HG02943 (cell line): ENCODE data around the gene ABHD17C.

ENCODE experiments used
- ATAC-seq: cut with Tn5 transposase; IDR thresholded peaks from one replicate; pipeline ENCODE4 v1.9.1; 2021; ENCODE audit warnings: mild to moderate bottlenecking, low read depth, moderate library complexity; ENCODE audit not compliant: unreplicated experiment

The ABHD17C gene

DNA sequence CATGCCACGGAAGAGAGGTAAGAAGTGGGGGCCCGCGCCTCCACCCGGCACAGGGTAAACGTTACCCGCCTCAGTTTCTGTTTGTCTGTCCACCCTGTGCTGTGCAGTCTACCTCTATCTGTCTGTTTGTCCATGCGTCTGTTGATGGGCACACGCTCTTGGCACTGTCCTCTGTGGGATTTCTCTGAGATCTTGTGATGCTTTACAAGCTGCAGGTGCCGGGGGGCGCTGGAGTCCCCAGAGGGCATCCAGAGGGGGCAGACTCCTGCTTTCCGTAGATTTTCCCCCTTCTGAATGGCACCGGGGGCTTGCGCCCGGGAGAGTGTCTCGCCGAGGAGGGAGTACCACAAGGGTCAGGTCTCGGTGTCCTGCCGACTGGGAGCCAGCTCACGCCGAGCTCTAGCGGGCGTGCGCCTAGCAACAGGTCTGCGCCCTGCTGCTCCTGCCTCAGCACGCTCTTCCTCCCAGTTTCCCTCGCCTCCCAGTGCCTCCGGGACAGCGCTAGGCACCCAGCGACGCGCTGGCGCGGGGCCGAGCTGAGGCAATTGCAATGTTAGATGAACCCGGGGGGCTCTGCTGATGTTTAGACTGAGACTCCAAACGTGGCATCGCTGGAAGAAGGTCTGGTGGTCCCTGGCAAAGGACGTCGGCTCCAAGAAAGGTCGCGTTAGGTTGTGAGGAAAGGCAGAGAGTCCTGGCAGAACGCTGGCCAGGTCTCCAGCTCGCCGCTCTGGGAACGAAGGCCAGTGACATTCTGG is 84.7 kb downstream of the ABHD17C start:
- ATAC-seq: no peak

DNA sequence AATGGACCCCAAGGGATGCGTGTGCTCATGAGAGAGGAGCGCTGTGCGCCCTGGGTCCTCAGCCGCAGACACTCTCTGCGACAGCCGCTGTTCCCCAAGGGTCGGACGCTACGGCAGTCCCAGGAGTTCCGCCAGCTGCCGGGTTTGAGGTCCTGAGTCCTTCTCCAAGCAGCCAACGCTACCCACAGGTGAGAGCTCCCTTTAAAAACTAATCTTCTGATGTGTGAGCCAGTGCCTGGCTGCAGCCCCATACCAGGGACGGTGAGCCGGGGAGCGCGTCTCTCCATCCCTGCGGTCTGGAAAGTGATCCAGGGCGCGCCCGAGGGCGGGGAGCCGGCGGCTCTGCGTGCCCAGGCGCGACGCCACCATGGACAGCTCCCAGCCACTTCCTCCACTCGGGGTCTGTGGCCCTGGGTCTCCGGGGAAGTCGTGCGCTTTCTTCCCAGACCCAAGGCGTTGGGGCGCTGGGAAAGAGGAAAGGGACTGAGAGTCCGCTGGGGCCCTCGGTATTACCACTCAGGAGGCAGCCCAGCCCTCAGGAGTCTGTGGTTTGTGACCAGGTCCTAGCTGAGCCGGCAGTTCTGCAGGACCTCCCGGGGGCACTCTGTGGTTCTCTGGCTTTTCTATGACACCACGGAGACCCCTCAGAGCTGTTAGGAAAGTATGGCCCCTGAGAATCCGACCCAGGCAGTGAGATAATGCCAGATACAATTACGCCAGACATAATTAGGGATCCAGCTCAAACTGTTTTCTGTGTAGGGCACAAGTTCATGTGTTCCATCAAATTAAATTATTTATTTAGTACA is 85.5 kb downstream of the ABHD17C start:
- ATAC-seq: no peak

- no peak for ATAC-seq
Measured at GRCh38 chr15:80783260-80783659, 88.2 kb downstream of the ABHD17C start.

GRCh38 chr15:80785335-80785734 is 90.2 kb downstream of the ABHD17C start:
- ATAC-seq: no peak

GRCh38 chr15:80785811-80786354 is 90.8 kb downstream of the ABHD17C start:
- ATAC-seq: no peak

DNA sequence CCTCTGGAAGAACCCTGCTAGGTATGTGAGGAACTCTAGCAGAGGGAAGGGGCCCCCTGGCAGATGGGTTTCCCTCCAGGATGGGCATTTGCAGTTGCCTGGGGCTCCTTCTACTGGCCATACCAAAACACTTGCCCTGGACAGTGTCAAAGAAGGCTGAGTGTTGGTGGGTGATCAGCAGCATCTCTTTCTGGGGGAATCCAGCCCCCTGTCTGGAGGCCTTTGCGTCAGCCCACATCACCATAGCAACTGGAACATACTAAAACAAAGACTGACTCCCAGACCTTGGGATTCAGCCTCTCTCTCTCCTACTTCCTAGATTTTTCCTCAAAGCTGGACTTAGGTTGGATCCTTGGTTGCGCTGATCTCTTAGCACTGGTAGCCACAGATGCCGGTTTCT is 92.2 kb downstream of the ABHD17C start:
- no peak for ATAC-seq

GRCh38 chr15:80788536-80788935 is 93.4 kb downstream of the ABHD17C start:
- ATAC-seq: no peak

DNA sequence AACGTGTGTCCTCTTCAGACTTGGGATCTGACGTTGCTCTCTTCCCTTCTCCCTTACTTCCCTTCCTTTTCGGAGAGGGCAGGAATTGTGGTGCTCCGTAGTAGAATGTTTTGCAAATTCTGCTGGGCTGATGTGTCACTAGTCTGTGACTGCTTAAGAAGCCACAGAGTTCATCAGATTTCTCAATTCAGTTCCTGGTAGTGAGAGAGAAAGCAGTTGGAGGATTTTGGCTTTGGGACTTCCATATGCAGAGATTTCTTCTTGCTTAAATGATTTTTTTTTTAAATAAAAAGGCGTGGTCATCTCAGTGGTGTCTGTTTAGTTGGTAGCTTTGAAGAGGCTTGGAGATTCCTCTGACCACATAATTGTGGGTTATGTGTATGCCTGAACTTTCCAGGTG is 94.2 kb downstream of the ABHD17C start:
- no peak for ATAC-seq

- no peak for ATAC-seq
Measured at GRCh38 chr15:80789796-80790195, 94.7 kb downstream of the ABHD17C start.

GRCh38 chr15:80790236-80790635 is 95.1 kb downstream of the ABHD17C start:
- no peak for ATAC-seq

- ATAC-seq: no peak
Measured at GRCh38 chr15:80791004-80791403, 95.9 kb downstream of the ABHD17C start.

GRCh38 chr15:80796407-80796806 is 101.3 kb downstream of the ABHD17C start:
- no peak for ATAC-seq

DNA sequence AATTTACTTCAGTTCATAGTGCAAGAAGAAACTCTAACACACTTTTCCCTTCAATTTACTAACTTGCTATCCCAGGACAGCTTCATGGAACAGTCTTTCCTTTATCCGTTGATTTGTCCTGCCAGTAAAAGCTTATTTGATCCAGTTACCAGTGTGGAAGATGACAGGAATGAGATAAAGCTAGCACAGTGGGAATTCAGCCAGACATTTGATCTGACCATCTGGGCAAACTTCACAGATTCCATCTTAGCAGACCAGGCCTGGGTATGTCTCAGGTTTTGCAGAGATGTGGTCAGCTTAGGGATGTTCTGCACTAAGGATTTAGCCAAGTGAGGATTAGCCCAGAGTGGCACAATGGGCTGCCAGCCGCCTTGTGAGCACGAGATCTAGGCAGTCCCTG is 103.8 kb downstream of the ABHD17C start:
- ATAC-seq: no peak

GRCh38 chr15:80800067-80800466 is 105.0 kb downstream of the ABHD17C start:
- no peak for ATAC-seq

- ATAC-seq: no peak
Measured at GRCh38 chr15:80801891-80802680, 107.0 kb downstream of the ABHD17C start.

GRCh38 chr15:80803580-80804525 is 108.7 kb downstream of the ABHD17C start:
- ATAC-seq: no peak

- no peak for ATAC-seq
Measured at GRCh38 chr15:80804970-80805495, 109.9 kb downstream of the ABHD17C start.
